WTC11 (cell line): ENCODE measurements around the gene C3orf62. TPM values are rescaled to one million over a fixed set of nuclear protein-coding genes. Genes with fewer than 3 reads are reported as not detected.

Experiments used
- ATAC-seq: fragments of 200-7000 bp; cut with Tn5 transposase; 2 replicates; pipeline ENCODE4 v1.10.0; 2021; ENCODE audit warnings: mild to moderate bottlenecking, moderate library complexity
- CTCF ChIA-PET: fragments of 300-600 bp; sonication (Branson Sonifier 250); formaldehyde crosslinking; loops from one replicate; lab custom pipeline; 2021; ENCODE audit warnings: antibody characterized with exemption; lab: Charles Lee
- POLR2A ChIA-PET: fragments of 350-600 bp; sonication (Branson Sonifier 250); formaldehyde crosslinking; loops from one replicate; lab custom pipeline; 2021; ENCODE audit warnings: antibody characterized with exemption; lab: Charles Lee
- DNase-seq: peaks from one replicate; pipeline ENCODE4 v3.0.0; 2021; ENCODE audit warnings: low spot score
- H3K27ac Mint-ChIP-seq: 2 replicates; pipeline ENCODE4 v1.8.0; 2021; ENCODE audit warnings: mixed read lengths
- H3K27me3 Mint-ChIP-seq: 2 replicates; pipeline ENCODE4 v1.8.0; 2021; ENCODE audit warnings: low read depth, mild to moderate bottlenecking, moderate library complexity, mixed read lengths
- H3K36me3 Mint-ChIP-seq: 2 replicates; pipeline ENCODE4 v1.8.0; 2021; ENCODE audit warnings: mixed read lengths
- H3K4me1 Mint-ChIP-seq: 2 replicates; pipeline ENCODE4 v1.8.0; 2022; ENCODE audit warnings: mixed read lengths
- H3K4me3 Mint-ChIP-seq: 2 replicates; pipeline ENCODE4 v1.8.0; 2021; ENCODE audit warnings: mild to moderate bottlenecking, moderate library complexity, mixed read lengths
- H3K9me3 Mint-ChIP-seq: 2 replicates; pipeline ENCODE4 v1.8.0; 2021; ENCODE audit warnings: mixed read lengths
- ARID4B ChIP-seq: sonication (generic); formaldehyde crosslinking; IDR thresholded peaks from 2 replicates; pipeline ENCODE4 v1.8.0; 2023; ENCODE audit warnings: missing genetic modification reagents, mild to moderate bottlenecking, borderline replicate concordance
- EMX1 ChIP-seq: fragments of 250-450 bp; sonication (Bioruptor Pico); IDR thresholded peaks from 2 replicates; pipeline ENCODE4 v1.8.0; 2021; ENCODE audit warnings: mild to moderate bottlenecking
- FOXK1 ChIP-seq: sonication (generic); formaldehyde crosslinking; IDR thresholded peaks from 2 replicates; pipeline ENCODE4 v1.8.0; 2022; ENCODE audit warnings: mild to moderate bottlenecking, moderate library complexity, missing genetic modification reagents
- JAZF1 ChIP-seq: fragments of 250-450 bp; sonication (Bioruptor Pico); IDR thresholded peaks from 2 replicates; pipeline ENCODE4 v1.9.0; 2021; ENCODE audit warnings: moderate library complexity, mild to moderate bottlenecking, inconsistent platforms
- JUN ChIP-seq: sonication (generic); formaldehyde crosslinking; IDR thresholded peaks from 2 replicates; pipeline ENCODE4 v1.8.0; 2023; ENCODE audit warnings: mild to moderate bottlenecking, missing genetic modification reagents
- MXD4 ChIP-seq: fragments of 250-450 bp; sonication (Bioruptor Pico); IDR thresholded peaks from 2 replicates; pipeline ENCODE4 v1.8.0; 2021; ENCODE audit warnings: mild to moderate bottlenecking, moderate library complexity, borderline replicate concordance
- MYBL2 ChIP-seq: sonication (generic); formaldehyde crosslinking; IDR thresholded peaks from 2 replicates; pipeline ENCODE4 v1.8.1; 2023; ENCODE audit warnings: mild to moderate bottlenecking, moderate library complexity, missing genetic modification reagents
- NFYB ChIP-seq: sonication (generic); formaldehyde crosslinking; conservative IDR thresholded peaks from 2 replicates; pipeline ENCODE4 v1.8.0; 2022; ENCODE audit warnings: low read depth, missing genetic modification reagents
- OVOL2 ChIP-seq: fragments of 250-450 bp; sonication (Bioruptor Pico); IDR thresholded peaks from 2 replicates; pipeline ENCODE4 v1.9.0; 2021; ENCODE audit warnings: mild to moderate bottlenecking, borderline replicate concordance
- SP1 ChIP-seq: sonication (generic); formaldehyde crosslinking; conservative IDR thresholded peaks from 2 replicates; pipeline ENCODE4 v1.8.1; 2022; ENCODE audit warnings: missing genetic modification reagents
- TEAD1 ChIP-seq: sonication (generic); formaldehyde crosslinking; IDR thresholded peaks from 2 replicates; pipeline ENCODE4 v1.8.0; 2022; ENCODE audit warnings: mild to moderate bottlenecking, missing genetic modification reagents
- ZNF121 ChIP-seq: sonication (generic); formaldehyde crosslinking; IDR thresholded peaks from 2 replicates; pipeline ENCODE4 v1.8.0; 2023; ENCODE audit warnings: missing genetic modification reagents
- ZNF138 ChIP-seq: sonication (generic); formaldehyde crosslinking; conservative IDR thresholded peaks from 2 replicates; pipeline ENCODE4 v1.8.1; 2022; ENCODE audit warnings: mild to moderate bottlenecking, moderate library complexity, missing genetic modification reagents
- ZNF219 ChIP-seq: sonication (generic); formaldehyde crosslinking; IDR thresholded peaks from 2 replicates; pipeline ENCODE4 v1.8.0; 2023; ENCODE audit warnings: missing genetic modification reagents, mild to moderate bottlenecking, borderline replicate concordance
- ZNF281 ChIP-seq: sonication (generic); formaldehyde crosslinking; IDR thresholded peaks from 2 replicates; pipeline ENCODE4 v1.8.0; 2023; ENCODE audit warnings: mild to moderate bottlenecking, missing genetic modification reagents
- ZNF425 ChIP-seq: fragments of 250-450 bp; sonication (Bioruptor Pico); conservative IDR thresholded peaks from 2 replicates; pipeline ENCODE4 v1.9.0; 2021; ENCODE audit warnings: mild to moderate bottlenecking
- ZNF532 ChIP-seq: fragments of 250-450 bp; sonication (Bioruptor Pico); IDR thresholded peaks from 2 replicates; pipeline ENCODE4 v1.9.0; 2021; ENCODE audit warnings: mild to moderate bottlenecking, borderline replicate concordance
- ZSCAN18 ChIP-seq: fragments of 250-450 bp; sonication (Bioruptor Pico); IDR thresholded peaks from 2 replicates; pipeline ENCODE4 v2.1.2; 2022; ENCODE audit warnings: mild to moderate bottlenecking, moderate library complexity
- total RNA-seq: library from RNA; stranded (reverse); gene quantifications from 3 replicates; pipeline ENCODE4 v1.2.3, GENCODE V29; 2021

C3orf62 gene
- total RNA-seq, 1 experiment from 2014 or later, result 2.1 TPM

- no peak for DNase-seq
- ChIA-PET CTCF (interaction anchor here (0.7 kb wide), 1 partner anchor 82 kb away, joined by 4 read pairs; the partner anchor contains the start of gene KLHDC8B), POLR2A (no interaction called here)
- TF ChIP-seq NFYB (CRISPR knock-in tag) (no peak), JUN (CRISPR knock-in tag) (no peak), MXD4 (CRISPR knock-in tag) (no peak), ZNF425 (no peak), EMX1 (CRISPR knock-in tag) (no peak), ZNF532 (CRISPR knock-in tag) (no peak), ZSCAN18 (CRISPR knock-in tag) (no peak), ZNF219 (CRISPR knock-in tag) (no peak), TEAD1 (no peak), OVOL2 (CRISPR knock-in tag) (no peak), MYBL2 (CRISPR knock-in tag) (no peak), ARID4B (CRISPR knock-in tag) (no peak), ZNF121 (CRISPR knock-in tag) (no peak)
- TF ChIP-seq, all 79 proteins: peak for 0
- Mint-ChIP-seq H3K4me1 (no peaks in the 10 kb centered on the region), H3K36me3 (no peaks in the 10 kb centered on the region), H3K4me3 (no peak overlapping the region), H3K9me3 (no peaks in the 10 kb centered on the region), H3K27ac (no peak overlapping the region), H3K27me3 (no peaks in the 10 kb centered on the region)
- no peak for ATAC-seq
These were observed 23.5 kb downstream of the C3orf62 start for GRCh38 chr3:49253512-49253911.

GRCh38 chr3:49248840-49249227 lies 28.2 kb downstream of the C3orf62 start:
- no peak overlapping the region for H3K4me3 Mint-ChIP-seq
- ChIA-PET POLR2A (no interaction called here), CTCF (interaction anchor here (0.9 kb wide), 1 partner anchor 78 kb away, joined by 3 read pairs; the partner anchor contains the start of gene KLHDC8B)
- no peak overlapping the region; the same call in 1 of the 2 replicates for H3K27ac Mint-ChIP-seq
- H3K36me3 Mint-ChIP-seq, result no peaks in the 10 kb centered on the region
- DNase-seq (no peak), ATAC-seq (no peak)
- H3K27me3 Mint-ChIP-seq, result no peaks in the 10 kb centered on the region
- H3K9me3 Mint-ChIP-seq, result no peaks in the 10 kb centered on the region
- H3K4me1 Mint-ChIP-seq, result no peaks in the 10 kb centered on the region
- TF ChIP-seq ZSCAN18 (CRISPR knock-in tag) (no peak), ZNF138 (CRISPR knock-in tag) (no peak), FOXK1 (no peak), JAZF1 (no peak), SP1 (CRISPR knock-in tag) (no peak), ZNF281 (CRISPR knock-in tag) (no peak)
